NCI-H2081 (cell line): Measurements from ENCODE around the gene TAS2R20.

Source experiments
- DNase-seq, 2 experiments: peaks; one replicate each; lab custom pipeline; 2025; lab: John Stamatoyannopoulos, UW

The TAS2R20 gene

GRCh38 chr12:10959804-10960203, 38.3 kb downstream of the TAS2R20 start:
- no peak for DNase-seq

- DNase-seq, result no peak
These were observed 40.4 kb downstream of the TAS2R20 start for GRCh38 chr12:10957741-10958140.

DNA sequence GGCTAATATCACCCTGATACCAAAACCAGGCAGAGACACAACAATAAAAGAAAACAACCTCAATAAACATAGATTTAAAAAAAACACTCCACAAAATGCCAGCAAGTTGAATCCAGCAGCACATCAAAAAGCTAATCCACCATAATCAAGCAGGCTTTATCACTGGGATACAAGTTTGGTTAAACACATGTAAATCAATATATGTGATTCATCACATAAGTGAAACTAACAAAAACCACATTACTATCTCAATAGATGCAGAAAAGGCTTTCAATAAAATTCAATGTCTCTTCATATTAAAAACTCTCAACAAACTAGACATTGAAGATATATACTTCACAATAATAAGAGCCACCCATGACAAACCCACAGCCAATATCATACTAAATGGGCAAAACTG, 42.0 kb downstream of the TAS2R20 start:
- no peak for DNase-seq

DNA sequence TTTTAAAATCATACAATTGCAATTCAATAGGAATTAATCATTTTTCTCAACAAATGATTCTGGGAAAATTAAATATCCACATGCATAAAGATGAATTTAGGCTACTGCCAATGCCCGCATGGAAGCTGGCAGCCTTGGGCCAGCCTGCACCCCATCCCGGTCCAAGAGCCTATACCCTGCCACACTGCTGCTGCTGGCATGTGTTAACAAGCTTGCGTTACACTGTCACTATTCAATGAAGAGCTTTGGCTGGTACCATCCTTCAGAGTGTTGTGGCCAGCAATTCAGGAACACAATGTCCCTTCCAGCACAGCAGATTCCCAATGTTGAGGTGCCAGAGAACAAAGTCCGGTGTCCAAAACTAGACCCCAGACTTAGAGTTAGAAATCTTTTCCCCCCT, 45.5 kb downstream of the TAS2R20 start:
- DNase-seq, result no peak
